GM21717 (cell line): ENCODE results near the gene NAPB.
A peak's percentile ranks its signal among the peaks of the same experiment; 100 is the strongest.

ENCODE experiments used
- ATAC-seq: cut with Tn5 transposase; IDR thresholded peaks from one replicate; pipeline ENCODE4 v1.9.1; 2021; ENCODE audit warnings: mild to moderate bottlenecking, moderate library complexity; ENCODE audit not compliant: unreplicated experiment

The NAPB gene

DNA sequence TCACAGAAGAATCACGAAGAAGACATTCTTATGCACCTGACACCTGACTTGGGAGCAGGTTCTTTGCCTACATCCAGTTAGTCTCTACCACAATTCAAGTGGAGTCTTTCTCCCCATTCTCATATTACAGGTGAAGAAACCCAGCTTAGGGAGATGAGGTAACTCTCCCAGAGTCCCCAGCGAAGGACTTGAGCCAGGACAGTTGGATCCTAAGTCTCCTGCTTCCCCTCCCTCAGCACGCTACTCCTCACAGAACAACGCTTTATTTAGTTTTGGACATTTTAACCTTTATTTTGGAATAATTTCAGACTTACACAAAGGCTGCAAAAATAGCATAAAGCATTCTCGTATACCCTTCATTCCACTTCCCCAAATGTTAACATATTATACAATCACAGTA is 17.4 kb upstream of the NAPB start:
- no peak for ATAC-seq

DNA sequence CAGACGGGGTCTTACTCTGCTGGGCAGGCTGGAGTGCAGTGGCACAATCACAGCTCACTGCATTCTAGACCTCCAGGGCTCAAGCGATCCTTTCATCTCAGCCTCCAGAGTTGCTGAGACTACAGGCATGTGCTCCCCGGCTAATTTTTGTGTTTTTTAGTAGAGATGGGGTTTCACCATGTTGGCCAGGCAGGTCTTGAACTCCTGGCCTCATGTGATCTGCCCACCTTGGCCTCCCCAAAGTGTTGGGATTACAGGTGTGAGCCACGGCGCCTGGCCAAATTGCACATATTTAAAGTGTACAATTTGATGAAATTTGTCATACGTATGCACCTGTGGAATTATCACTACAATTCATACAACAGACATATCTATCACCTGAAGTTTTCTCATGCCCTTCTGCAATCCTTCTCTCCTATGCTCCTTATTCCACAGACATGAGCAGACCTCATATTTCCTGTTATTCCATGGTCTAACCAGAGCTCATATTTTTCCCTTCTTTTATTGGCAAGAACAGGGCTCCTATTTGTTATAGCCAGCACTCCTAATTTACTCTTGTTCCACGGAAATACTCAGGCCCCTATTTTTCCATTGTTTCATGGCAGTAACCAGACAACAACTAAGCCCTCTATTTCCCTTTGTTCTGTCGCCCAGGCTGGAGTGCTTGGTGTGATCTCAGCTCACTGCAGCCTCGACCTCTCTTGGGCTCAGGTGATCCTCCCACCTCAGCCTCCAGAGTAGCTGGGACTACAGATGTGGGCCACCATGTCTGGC is 16.0 kb upstream of the NAPB start:
- no peak for ATAC-seq

DNA sequence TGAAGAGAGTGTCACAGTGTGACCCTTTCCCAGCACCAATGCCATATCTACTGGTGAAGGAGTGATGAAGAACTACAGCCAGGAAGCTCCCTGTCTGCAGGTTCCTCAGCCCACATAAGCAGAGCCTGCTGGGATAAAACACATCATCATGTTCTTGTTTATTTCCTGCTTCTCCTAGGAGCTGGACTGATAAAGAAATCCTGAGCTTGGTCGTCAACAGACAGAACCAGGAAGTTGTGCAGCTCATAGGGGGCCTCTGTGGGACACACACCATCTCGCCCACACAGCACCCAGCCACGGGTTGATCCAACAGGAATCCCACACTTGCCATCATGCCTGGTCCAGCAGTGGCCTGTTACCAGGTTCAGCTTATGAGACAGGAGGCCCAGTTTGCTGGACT is 15.4 kb upstream of the NAPB start:
- no peak for ATAC-seq

DNA sequence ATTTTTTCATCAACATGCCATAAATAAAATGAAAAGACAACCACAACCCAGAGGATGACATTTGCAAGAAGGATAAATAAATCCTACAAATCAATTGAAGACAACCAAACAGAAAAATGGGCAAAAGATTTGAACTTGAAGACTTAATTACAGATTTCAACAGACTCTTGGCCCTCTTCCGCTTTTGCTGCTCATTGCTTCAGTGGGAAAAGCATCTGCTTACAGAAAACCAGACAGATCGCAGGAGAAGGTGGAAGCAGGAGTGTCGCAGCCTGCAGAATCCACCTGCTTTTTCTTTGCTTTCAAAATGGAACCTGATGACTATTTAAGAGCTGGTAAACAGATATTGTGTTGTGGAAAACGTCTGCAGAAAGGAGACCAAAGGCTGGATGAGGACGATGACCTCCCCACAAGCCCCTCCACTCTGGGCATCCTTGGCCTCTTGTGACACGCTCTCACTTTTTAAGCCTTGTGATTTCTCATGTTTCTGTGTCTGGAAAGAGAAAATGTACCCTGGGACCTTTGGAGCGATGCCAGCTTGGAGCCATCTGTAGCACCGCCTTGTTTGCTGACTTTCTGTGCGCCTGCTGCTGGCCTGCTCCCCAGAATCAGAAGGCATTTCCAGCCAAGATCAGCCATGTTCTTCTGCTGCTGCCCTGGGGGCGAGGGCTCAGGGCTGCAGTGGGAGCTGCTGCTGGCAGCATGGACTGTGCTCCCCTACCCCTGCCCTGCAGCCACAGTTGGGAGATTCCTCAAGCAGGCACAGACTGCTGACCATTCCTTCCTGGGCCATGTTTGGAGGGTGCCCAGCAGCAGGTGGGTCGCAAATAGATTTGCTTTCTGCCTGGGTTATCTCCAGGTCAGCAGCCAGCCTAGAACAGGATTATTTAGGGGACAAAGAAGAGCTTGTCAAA is 14.6 kb upstream of the NAPB start:
- no peak for ATAC-seq

DNA sequence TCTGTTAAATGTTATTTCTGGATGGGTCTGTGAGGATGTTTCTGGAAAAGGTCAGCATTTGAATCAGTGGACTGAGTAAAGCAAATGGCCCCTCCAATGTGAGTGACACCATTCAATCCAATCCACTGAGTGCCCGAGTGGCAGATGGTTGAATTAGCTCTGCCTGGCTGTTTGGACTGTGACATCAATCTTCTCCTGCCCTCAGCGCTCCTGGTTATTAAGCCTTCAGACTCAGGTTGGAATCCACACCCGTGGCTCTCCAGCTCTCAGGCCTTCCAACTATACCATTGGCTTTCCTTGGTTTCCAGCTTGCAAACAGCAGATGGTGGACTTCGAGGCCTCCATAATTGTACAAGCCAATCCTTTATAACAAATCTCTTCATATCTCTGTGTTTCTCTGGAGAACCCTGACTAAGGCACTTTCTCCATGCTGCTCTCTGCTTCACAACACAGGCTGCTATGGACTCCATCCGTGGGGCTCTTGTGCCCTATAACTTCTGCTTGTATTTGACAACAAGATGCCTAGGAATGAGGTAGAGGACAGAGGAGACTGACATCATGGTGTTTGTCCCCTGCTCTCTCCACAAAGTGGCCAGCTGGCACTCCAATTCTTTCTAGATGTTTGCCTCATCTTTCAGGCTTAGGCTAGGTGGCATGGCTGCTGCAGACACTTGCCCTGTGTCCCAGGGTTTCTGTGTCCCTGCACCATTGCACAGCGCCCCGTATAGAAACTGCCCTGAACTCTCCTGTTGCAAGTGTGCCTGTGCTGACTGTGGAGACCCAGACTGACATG is 13.4 kb upstream of the NAPB start:
- ATAC-seq: no peak

DNA sequence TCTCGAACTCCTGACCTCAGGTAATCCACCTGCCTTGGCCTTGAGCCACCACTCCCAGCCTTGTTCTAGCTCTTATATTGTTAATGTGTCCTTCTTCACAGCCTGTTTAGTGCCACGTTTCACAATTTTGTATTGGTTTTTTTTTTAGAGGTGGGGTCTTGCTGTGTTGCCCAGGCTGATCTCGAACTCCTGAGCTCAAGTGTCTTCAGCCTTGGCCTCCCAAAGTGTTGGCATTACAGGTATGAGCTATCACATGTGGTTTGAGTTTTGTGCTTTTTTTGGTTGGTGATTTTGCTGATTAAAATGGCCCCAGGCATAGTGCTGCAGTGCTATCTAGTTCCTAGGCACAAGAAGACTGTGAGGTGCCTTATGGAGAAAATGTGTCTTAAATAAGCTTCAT is 12.3 kb upstream of the NAPB start:
- ATAC-seq: no peak

DNA sequence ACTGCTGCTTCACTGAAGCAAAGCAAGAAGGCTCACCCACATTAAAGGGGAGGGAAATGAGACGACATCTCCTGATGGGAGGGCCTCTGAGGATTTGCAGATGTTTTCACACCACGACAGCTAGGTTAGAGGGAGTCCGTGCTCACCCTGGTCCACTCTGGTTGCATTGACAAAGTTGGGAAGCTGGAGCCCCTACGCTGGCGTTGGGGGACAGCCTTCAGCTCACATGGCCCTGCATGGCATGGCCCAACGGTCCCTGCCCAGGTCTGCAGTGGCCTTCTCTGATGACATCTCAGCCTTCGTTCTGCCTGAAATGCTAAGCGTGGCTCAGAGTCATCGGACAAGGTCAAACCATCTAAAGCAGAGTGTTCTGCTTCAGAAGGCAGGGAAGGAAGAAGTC is 3.8 kb upstream of the NAPB start:
- ATAC-seq: no peak

DNA sequence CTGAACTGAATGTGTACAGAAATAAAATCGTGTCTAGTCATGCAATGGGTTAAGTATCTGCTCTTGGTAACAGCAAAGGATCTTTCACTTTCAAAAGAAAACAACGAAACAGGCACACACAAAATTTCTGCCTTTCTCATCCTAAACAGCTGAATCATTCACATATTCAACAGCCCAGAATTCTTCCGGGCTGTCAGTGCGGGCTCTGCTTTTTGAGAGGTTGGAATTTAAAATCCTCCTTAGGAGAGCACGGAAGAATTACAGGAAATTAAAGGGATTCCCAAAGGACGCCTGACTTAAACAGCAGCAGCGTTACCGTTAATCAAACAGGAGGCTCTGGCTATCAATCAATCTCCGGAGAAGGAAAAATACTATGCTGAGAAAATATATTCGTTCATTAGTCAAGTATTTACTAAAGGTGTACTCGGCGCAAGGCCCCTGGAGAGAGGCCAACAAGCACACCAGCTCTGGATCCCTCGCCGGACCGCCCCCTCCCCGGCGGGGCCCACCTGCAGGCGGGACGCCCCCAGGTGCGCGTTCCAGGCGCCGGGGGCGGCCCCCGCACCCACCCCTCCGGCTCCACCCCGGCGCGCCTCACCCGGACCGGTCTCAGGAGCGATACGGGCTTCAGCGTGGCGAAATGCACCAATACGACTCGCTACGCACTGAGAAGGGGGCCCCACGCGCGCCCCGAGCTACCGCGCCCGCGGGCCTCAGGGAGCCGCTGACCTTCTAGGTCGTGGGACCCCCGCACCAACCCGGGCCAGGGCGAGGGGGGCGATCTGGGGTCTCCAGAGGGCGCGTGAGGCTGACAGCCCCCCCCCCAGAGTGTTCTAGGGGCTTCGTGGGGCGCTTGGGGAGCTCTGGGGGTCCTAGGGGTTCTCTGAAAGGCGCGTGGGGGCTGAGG is 1.0 kb downstream of the NAPB start:
- ATAC-seq: peak; percentile 36

DNA sequence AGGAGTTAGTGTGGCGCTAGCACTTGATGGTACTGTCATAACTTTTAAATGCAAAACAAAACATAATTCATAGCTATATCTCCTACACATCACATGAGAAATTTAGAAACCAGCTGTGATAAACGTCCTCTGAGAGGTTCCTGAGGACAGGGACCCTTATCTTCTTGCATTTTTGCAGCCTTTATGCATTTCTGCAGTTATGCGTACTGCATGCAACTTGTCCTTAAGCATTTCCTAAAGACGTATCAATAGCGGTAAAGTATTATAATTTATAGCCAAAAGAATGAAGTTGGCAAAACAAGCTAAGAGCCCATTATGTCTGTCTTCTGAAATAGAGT is 1.7 kb downstream of the NAPB start:
- ATAC-seq: no peak

DNA sequence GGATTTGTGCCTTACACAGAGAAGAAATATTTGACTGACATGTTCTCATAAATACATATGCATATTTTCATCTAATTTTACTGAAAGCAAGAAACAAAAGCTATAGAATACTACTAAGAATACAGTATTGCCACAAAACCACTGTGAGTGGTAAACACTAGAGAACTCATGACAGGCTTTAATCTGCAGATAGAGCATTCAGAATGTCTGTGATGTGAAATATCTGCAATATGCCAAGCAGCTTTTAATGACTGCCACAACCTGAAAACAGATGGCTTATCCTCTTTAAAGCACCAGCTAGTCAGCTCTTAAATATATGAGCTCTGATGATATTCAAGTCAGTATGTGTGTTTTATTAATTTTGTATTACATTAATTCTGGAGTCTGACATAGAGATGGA is 3.4 kb downstream of the NAPB start:
- ATAC-seq: no peak

DNA sequence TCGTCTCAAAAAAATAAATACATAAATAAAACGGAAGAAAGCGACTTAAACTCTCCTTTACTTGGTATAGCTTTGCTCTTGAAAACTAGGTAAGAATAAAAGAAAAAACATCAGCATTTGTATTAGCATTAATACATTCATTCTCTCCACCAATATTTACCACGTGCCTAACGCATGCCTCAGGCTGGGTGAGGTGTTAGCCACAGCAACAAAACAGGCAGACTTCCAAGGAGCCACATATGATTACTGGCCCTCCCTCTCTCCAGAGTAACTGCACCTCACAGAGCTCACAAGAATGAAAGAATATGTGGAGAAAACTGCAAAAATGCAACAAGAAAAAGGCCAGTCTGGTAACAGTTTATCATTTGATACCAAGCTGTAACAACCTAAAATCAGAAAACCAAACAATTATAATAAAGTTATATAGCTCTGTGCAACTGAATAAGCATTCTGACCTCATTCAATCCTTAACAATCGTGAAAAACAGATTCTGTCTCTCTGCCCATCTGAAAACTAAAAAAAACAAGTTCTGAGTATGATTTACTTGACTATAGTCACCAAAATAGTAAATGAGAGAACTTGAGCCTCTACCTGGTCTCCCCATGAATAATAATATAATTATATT is 5.2 kb downstream of the NAPB start:
- ATAC-seq: no peak

DNA sequence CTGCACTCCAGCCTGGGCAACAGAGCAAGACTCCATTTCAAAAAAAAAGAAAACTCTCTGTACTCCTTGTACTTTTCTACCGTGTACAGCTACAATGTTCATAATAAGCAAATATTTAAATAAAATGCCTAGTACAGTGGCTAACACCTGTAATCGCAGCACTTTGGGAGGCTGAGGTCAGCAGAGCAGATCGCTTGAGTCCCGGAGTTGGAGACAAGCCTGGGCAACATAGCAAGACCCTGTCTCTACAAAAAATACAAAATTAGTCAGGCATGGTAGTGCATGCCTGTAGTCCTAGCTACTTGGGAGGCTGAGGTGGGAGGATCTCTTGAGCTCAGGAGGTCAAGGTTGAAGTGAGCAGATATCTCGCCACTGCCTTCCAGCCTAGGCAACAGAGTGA is 5.7 kb downstream of the NAPB start:
- ATAC-seq: no peak

DNA sequence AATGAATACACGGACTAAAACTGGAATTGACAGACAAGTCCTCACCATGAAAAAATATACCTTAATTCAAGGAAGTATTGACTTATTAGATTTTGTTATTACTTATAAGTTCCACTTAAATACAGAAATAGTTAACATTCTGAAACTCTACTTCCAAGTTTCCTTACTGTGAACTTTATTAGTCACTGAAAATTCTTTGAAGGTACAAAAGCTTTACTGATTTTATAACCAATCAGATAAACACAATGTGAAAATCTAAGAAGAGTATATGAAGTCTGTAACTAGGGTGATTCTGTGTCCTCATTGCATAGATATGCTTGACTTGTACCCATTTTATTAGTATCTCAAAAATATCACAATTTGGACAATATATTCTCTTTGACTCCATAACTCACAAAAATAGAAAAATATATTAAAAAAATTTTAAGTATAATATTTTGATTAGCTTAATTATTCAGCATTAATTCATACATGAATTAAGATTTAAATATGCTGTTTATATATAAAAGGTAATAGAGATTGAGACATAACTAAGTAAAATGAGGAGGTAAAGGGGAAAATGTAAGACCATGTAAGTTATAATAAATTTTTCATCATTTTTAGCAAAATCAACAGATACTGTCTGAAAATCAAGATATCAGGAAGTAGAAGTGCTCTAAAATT is 6.6 kb downstream of the NAPB start:
- no peak for ATAC-seq

DNA sequence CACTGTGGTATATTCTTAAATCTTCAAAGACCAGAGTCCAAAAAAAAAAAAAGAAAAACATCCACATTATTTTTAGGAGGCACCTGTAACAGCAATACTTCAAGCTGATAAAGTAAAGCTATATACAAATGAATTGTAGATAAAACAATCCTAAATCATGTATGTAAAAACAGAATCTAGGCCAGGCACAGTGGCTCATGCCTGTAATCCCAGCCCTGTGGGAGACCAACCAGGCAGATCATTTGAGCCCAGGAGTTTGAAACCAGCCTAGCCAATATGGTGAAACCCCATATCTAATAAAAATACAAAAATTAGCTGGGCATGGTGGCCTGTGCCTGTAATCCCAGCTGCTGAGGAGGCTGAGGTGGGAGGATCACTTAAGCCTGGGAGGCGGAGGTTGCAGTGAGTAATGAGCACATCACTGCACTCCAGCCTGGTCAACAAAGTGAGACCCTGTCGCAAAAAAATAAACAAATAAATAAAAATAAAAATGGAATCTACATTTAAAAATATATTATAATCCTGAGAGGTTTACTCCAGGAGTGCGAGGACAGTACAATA is 7.3 kb downstream of the NAPB start:
- ATAC-seq: no peak

DNA sequence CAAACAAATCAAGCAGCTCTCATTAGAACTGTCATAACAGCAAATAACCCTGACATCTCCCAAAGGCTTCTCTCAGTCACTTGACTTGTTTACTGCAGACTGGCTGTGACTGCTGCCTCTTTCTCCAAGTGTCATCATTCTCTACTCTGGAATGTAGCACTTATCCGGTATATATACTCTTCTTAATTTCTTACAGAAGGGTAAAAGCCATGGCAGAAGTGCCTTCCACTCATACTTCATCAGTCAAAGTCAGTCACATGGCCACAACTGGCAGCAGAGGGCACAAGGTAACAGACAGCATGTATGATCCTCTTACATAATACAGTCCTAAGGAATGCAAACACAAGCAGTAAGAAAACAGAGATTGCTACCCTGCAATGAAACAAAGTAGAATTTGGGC is 9.3 kb downstream of the NAPB start:
- ATAC-seq: no peak

DNA sequence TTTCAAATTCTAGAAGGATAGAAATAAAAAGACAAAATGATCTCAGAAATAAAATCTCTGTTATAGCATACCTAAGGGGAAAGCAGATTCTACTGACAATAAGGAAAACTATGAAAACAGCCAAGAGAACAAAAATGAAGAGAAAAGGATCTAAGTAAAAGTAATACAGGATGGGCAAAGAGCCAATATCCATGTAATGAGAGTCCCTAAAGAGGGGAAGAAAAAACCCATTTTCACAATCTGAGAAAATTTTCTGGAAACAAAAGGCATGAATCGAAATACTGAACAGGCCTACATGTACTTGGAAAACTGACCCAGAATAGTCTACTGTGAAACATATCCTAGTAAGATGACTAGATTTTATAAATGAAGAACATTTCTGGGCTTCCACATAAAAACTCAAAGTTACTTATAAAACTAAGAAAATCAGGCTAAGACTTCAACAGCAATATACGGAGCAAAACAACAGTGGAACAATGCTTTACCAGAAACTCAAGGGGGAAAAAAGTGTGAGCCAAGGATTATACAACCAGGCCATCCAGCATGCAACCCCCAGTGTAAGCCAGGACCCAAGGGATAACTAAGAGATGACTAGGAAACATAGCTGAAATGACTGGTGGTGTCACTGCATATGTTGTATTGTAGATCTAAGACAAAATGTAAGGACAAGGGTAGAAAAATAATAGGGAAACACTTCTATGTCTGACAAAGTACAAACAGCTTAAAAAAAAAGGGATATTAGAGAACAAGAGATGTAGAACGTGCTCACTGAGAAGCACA is 10.2 kb downstream of the NAPB start:
- no peak for ATAC-seq

DNA sequence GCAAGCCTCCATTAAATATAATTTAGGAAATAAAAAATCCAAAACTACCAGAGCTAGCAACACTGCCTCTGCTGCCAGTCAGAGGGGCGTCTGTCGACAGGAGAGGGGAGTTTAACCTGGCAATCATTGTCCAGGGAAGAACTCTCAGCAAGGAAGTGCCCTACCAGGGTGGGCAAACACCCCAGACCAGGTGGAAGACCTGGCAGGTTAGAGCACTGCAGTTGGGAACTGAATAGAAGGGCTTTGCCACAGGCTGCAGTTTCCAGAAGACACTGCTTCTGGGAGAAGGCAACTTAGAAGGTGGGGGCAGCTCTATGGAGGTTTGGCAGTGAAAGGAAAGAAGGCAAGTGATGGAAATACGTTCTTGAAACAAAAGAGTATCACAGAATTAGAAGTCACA is 11.5 kb downstream of the NAPB start:
- no peak for ATAC-seq

DNA sequence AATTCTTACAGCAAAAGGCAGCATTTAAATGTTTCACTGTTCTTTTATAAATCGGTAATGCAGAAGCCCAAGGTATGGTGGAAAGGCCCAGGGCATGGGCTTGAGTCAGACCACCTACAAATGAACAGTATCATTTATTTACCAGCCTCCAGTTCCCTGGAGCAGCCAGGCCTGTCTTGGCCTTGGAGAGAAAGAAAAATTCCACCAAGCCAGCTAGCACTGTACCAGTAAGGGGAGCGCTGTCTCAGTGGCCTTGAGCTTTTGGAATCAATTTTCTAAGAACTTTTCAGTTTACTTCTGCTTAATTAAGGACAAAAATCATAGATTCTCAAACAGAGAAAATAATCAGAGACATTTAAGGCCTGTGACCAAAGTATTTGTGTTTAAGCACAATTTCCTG is 12.3 kb downstream of the NAPB start:
- ATAC-seq: no peak
